WTC11 (cell line): Measurements from ENCODE around the gene POLA1. TPM values are rescaled to one million over a fixed set of nuclear protein-coding genes. Genes with fewer than 3 reads are reported as not detected.

Source experiments
- ATAC-seq: fragments of 200-7000 bp; cut with Tn5 transposase; 2 replicates; pipeline ENCODE4 v1.10.0; 2021; ENCODE audit warnings: mild to moderate bottlenecking, moderate library complexity
- CTCF ChIA-PET: fragments of 300-600 bp; sonication (Branson Sonifier 250); formaldehyde crosslinking; loops from one replicate; lab custom pipeline; 2021; ENCODE audit warnings: antibody characterized with exemption; lab: Charles Lee
- POLR2A ChIA-PET: fragments of 350-600 bp; sonication (Branson Sonifier 250); formaldehyde crosslinking; loops from one replicate; lab custom pipeline; 2021; ENCODE audit warnings: antibody characterized with exemption; lab: Charles Lee
- DNase-seq: peaks from one replicate; pipeline ENCODE4 v3.0.0; 2021; ENCODE audit warnings: low spot score
- H3K27ac Mint-ChIP-seq: 2 replicates; pipeline ENCODE4 v1.8.0; 2021; ENCODE audit warnings: mixed read lengths
- H3K27me3 Mint-ChIP-seq: 2 replicates; pipeline ENCODE4 v1.8.0; 2021; ENCODE audit warnings: low read depth, mild to moderate bottlenecking, moderate library complexity, mixed read lengths
- H3K36me3 Mint-ChIP-seq: 2 replicates; pipeline ENCODE4 v1.8.0; 2021; ENCODE audit warnings: mixed read lengths
- H3K4me1 Mint-ChIP-seq: 2 replicates; pipeline ENCODE4 v1.8.0; 2022; ENCODE audit warnings: mixed read lengths
- H3K4me3 Mint-ChIP-seq: 2 replicates; pipeline ENCODE4 v1.8.0; 2021; ENCODE audit warnings: mild to moderate bottlenecking, moderate library complexity, mixed read lengths
- H3K9me3 Mint-ChIP-seq: 2 replicates; pipeline ENCODE4 v1.8.0; 2021; ENCODE audit warnings: mixed read lengths
- ELF4 ChIP-seq: sonication (generic); formaldehyde crosslinking; IDR thresholded peaks from 2 replicates; pipeline ENCODE4 v1.8.1; 2022; ENCODE audit warnings: low read depth, mild to moderate bottlenecking, moderate library complexity, missing genetic modification reagents
- FOXP1 ChIP-seq: sonication (generic); formaldehyde crosslinking; IDR thresholded peaks from 2 replicates; pipeline ENCODE4 v1.8.0; 2022; ENCODE audit warnings: missing genetic modification reagents, mild to moderate bottlenecking, moderate library complexity, borderline replicate concordance
- GABPB1 ChIP-seq: sonication (generic); formaldehyde crosslinking; IDR thresholded peaks from 2 replicates; pipeline ENCODE4 v1.8.1; 2023; ENCODE audit warnings: mild to moderate bottlenecking, missing genetic modification reagents
- GRHL2 ChIP-seq: fragments of 250-450 bp; sonication (Bioruptor Pico); IDR thresholded peaks from 2 replicates; pipeline ENCODE4 v1.8.0; 2022; ENCODE audit warnings: mild to moderate bottlenecking, moderate library complexity; ENCODE audit not compliant: insufficient replicate concordance, severe bottlenecking
- GTF2I ChIP-seq: fragments of 250-450 bp; sonication (Bioruptor Pico); conservative IDR thresholded peaks from 2 replicates; pipeline ENCODE4 v1.4.0; 2021; ENCODE audit warnings: mild to moderate bottlenecking
- MXD4 ChIP-seq: fragments of 250-450 bp; sonication (Bioruptor Pico); IDR thresholded peaks from 2 replicates; pipeline ENCODE4 v1.8.0; 2021; ENCODE audit warnings: mild to moderate bottlenecking, moderate library complexity, borderline replicate concordance
- SP1 ChIP-seq: sonication (generic); formaldehyde crosslinking; conservative IDR thresholded peaks from 2 replicates; pipeline ENCODE4 v1.8.1; 2022; ENCODE audit warnings: missing genetic modification reagents
- ZNF138 ChIP-seq: sonication (generic); formaldehyde crosslinking; conservative IDR thresholded peaks from 2 replicates; pipeline ENCODE4 v1.8.1; 2022; ENCODE audit warnings: mild to moderate bottlenecking, moderate library complexity, missing genetic modification reagents
- ZNF219 ChIP-seq: sonication (generic); formaldehyde crosslinking; IDR thresholded peaks from 2 replicates; pipeline ENCODE4 v1.8.0; 2023; ENCODE audit warnings: missing genetic modification reagents, mild to moderate bottlenecking, borderline replicate concordance
- ZNF317 ChIP-seq: sonication (generic); formaldehyde crosslinking; IDR thresholded peaks from 2 replicates; pipeline ENCODE4 v1.8.1; 2023; ENCODE audit warnings: low read depth, mild to moderate bottlenecking, moderate library complexity, missing genetic modification reagents, borderline replicate concordance
- ZNF396 ChIP-seq: fragments of 250-450 bp; sonication (Bioruptor Pico); IDR thresholded peaks from 2 replicates; pipeline ENCODE4 v1.8.0; 2021; ENCODE audit warnings: mild to moderate bottlenecking, moderate library complexity, borderline replicate concordance
- ZNF416 ChIP-seq: fragments of 250-450 bp; sonication (Bioruptor Pico); IDR thresholded peaks from 2 replicates; pipeline ENCODE4 v1.9.0; 2021; ENCODE audit warnings: mild to moderate bottlenecking, inconsistent platforms
- ZNF671 ChIP-seq: fragments of 250-450 bp; sonication (Bioruptor Pico); IDR thresholded peaks from 2 replicates; pipeline ENCODE4 v1.8.0; 2021; ENCODE audit warnings: mild to moderate bottlenecking
- total RNA-seq: library from RNA; stranded (reverse); gene quantifications from 3 replicates; pipeline ENCODE4 v1.2.3, GENCODE V29; 2021
- TF ChIP-seq, protein P1 (sequence below): sonication (generic); formaldehyde crosslinking; conservative IDR thresholded peaks from 2 replicates; pipeline ENCODE4 v1.8.1; 2023; ENCODE audit warnings: mild to moderate bottlenecking, low read depth, missing genetic modification reagents, moderate library complexity
- TF ChIP-seq, protein P2 (sequence below): sonication (generic); formaldehyde crosslinking; IDR thresholded peaks from 2 replicates; pipeline ENCODE4 v1.8.0; 2022; ENCODE audit warnings: mild to moderate bottlenecking, missing genetic modification reagents
- TF ChIP-seq, protein P3 (sequence below): fragments of 250-450 bp; sonication (Bioruptor Pico); IDR thresholded peaks from 2 replicates; pipeline ENCODE4 v1.9.0; 2021; ENCODE audit warnings: mild to moderate bottlenecking, borderline replicate concordance
- TF ChIP-seq, protein P4 (sequence below): fragments of 250-450 bp; sonication (Bioruptor Pico); IDR thresholded peaks from 2 replicates; pipeline ENCODE4 v2.1.2; 2022; ENCODE audit warnings: mild to moderate bottlenecking, moderate library complexity
- TF ChIP-seq, protein P5 (sequence below): sonication (generic); formaldehyde crosslinking; IDR thresholded peaks from 2 replicates; pipeline ENCODE4 v1.8.0; 2022; ENCODE audit warnings: mild to moderate bottlenecking, missing genetic modification reagents
- TF ChIP-seq, protein P6 (sequence below): sonication (generic); formaldehyde crosslinking; IDR thresholded peaks from 2 replicates; pipeline ENCODE4 v1.8.1; 2022; ENCODE audit warnings: missing genetic modification reagents, borderline replicate concordance

POLA1 gene
- total RNA-seq, 1 experiment from 2014 or later = 29.9 TPM

DNA sequence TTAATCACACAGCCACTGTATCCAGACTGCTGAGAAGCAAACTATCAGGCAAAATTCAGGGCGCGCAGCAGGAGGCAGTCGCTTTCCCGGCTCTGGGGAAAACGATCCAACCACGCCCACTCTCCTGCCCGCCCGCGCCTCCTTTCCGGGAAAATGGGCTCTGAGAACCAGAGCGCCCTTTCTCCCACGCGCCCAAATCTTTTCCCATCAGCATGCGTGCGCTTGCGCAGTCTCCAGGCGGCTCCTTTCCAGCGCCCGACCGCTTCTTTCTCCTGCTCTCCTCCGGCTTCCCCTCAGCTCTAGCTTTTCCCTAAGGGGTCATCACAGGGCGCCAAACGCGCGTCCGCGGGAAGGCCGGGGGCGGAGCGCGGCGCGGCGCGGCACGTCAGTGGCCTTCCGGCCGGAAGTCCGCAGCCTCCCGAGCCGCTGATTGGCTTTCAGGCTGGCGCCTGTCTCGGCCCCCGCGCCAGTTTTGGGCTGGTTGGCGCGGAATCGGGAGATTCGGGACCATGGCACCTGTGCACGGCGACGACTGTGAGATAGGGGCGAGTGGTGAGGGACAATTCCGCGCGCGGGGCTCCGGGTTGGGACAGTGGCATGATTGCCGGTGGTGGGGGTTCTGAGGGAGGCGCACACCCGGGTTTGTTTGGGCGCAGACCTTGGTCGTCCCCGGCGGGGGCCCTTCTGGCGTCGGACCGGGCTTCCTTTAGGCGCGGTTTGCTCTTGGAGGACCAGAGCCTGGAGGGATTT is at the start of gene POLA1 (continued):
- peak; percentile 83 for TF ChIP-seq SP1 (CRISPR knock-in tag)
- no peak for TF ChIP-seq ZNF317 (CRISPR knock-in tag)
- no peak for TF ChIP-seq ZNF396 (CRISPR knock-in tag)
- no peak for TF ChIP-seq ZNF138 (CRISPR knock-in tag)
- TF ChIP-seq ELF4 (CRISPR knock-in tag) = no peak
- TF ChIP-seq, protein P1, sequence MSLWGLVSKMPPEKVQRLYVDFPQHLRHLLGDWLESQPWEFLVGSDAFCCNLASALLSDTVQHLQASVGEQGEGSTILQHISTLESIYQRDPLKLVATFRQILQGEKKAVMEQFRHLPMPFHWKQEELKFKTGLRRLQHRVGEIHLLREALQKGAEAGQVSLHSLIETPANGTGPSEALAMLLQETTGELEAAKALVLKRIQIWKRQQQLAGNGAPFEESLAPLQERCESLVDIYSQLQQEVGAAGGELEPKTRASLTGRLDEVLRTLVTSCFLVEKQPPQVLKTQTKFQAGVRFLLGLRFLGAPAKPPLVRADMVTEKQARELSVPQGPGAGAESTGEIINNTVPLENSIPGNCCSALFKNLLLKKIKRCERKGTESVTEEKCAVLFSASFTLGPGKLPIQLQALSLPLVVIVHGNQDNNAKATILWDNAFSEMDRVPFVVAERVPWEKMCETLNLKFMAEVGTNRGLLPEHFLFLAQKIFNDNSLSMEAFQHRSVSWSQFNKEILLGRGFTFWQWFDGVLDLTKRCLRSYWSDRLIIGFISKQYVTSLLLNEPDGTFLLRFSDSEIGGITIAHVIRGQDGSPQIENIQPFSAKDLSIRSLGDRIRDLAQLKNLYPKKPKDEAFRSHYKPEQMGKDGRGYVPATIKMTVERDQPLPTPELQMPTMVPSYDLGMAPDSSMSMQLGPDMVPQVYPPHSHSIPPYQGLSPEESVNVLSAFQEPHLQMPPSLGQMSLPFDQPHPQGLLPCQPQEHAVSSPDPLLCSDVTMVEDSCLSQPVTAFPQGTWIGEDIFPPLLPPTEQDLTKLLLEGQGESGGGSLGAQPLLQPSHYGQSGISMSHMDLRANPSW = no peak
- TF ChIP-seq GTF2I (CRISPR knock-in tag) = no peak
- TF ChIP-seq ZNF671 = no peak
- TF ChIP-seq MXD4 (CRISPR knock-in tag) = no peak
- TF ChIP-seq ZNF219 (CRISPR knock-in tag) = no peak

DNA sequence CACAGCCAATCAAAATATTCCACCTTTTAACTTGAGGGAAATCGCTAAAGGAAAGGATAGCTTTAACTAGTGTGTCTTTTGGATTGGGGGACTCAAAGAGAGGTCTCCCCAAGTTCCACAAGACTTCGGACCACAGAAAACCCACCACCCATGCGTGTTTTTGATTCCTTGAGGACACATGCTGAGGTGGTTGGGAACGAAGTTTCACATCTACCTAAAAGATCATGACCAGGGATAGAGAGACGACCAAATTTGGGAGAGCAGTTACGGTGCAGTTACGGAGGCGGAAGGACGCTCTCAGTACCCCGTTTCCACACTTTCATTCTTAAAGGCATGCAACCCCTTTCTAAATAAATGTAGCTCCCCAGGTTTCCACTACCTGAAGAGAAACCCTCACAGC is 47.7 kb upstream of the POLA1 start:
- DNase-seq = no peak
- no peaks in the 10 kb centered on the region for H3K9me3 Mint-ChIP-seq
- TF ChIP-seq, protein P2, sequence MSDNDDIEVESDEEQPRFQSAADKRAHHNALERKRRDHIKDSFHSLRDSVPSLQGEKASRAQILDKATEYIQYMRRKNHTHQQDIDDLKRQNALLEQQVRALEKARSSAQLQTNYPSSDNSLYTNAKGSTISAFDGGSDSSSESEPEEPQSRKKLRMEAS (CRISPR knock-in tag) = no peak
- TF ChIP-seq, protein P3, sequence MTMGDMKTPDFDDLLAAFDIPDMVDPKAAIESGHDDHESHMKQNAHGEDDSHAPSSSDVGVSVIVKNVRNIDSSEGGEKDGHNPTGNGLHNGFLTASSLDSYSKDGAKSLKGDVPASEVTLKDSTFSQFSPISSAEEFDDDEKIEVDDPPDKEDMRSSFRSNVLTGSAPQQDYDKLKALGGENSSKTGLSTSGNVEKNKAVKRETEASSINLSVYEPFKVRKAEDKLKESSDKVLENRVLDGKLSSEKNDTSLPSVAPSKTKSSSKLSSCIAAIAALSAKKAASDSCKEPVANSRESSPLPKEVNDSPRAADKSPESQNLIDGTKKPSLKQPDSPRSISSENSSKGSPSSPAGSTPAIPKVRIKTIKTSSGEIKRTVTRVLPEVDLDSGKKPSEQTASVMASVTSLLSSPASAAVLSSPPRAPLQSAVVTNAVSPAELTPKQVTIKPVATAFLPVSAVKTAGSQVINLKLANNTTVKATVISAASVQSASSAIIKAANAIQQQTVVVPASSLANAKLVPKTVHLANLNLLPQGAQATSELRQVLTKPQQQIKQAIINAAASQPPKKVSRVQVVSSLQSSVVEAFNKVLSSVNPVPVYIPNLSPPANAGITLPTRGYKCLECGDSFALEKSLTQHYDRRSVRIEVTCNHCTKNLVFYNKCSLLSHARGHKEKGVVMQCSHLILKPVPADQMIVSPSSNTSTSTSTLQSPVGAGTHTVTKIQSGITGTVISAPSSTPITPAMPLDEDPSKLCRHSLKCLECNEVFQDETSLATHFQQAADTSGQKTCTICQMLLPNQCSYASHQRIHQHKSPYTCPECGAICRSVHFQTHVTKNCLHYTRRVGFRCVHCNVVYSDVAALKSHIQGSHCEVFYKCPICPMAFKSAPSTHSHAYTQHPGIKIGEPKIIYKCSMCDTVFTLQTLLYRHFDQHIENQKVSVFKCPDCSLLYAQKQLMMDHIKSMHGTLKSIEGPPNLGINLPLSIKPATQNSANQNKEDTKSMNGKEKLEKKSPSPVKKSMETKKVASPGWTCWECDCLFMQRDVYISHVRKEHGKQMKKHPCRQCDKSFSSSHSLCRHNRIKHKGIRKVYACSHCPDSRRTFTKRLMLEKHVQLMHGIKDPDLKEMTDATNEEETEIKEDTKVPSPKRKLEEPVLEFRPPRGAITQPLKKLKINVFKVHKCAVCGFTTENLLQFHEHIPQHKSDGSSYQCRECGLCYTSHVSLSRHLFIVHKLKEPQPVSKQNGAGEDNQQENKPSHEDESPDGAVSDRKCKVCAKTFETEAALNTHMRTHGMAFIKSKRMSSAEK (CRISPR knock-in tag) = no peak
- TF ChIP-seq, protein P4, sequence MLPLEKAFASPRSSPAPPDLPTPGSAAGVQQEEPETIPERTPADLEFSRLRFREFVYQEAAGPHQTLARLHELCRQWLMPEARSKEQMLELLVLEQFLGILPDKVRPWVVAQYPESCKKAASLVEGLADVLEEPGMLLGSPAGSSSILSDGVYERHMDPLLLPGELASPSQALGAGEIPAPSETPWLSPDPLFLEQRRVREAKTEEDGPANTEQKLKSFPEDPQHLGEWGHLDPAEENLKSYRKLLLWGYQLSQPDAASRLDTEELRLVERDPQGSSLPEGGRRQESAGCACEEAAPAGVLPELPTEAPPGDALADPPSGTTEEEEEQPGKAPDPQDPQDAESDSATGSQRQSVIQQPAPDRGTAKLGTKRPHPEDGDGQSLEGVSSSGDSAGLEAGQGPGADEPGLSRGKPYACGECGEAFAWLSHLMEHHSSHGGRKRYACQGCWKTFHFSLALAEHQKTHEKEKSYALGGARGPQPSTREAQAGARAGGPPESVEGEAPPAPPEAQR = no peak
- TF ChIP-seq GRHL2 (CRISPR knock-in tag) = no peak
- no peak for TF ChIP-seq ZNF416 (CRISPR knock-in tag)
- no peak for TF ChIP-seq ZNF671
- TF ChIP-seq, protein P5, sequence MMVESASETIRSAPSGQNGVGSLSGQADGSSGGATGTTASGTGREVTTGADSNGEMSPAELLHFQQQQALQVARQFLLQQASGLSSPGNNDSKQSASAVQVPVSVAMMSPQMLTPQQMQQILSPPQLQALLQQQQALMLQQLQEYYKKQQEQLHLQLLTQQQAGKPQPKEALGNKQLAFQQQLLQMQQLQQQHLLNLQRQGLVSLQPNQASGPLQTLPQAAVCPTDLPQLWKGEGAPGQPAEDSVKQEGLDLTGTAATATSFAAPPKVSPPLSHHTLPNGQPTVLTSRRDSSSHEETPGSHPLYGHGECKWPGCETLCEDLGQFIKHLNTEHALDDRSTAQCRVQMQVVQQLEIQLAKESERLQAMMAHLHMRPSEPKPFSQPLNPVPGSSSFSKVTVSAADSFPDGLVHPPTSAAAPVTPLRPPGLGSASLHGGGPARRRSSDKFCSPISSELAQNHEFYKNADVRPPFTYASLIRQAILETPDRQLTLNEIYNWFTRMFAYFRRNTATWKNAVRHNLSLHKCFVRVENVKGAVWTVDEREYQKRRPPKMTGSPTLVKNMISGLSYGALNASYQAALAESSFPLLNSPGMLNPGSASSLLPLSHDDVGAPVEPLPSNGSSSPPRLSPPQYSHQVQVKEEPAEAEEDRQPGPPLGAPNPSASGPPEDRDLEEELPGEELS (CRISPR knock-in tag) = no peak
- no peak for TF ChIP-seq FOXP1
- TF ChIP-seq GABPB1 = no peak
- TF ChIP-seq, protein P6, sequence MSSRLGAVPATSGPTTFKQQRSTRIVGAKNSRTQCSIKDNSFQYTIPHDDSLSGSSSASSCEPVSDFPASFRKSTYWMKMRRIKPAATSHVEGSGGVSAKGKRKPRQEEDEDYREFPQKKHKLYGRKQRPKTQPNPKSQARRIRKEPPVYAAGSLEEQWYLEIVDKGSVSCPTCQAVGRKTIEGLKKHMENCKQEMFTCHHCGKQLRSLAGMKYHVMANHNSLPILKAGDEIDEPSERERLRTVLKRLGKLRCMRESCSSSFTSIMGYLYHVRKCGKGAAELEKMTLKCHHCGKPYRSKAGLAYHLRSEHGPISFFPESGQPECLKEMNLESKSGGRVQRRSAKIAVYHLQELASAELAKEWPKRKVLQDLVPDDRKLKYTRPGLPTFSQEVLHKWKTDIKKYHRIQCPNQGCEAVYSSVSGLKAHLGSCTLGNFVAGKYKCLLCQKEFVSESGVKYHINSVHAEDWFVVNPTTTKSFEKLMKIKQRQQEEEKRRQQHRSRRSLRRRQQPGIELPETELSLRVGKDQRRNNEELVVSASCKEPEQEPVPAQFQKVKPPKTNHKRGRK = no peak
- no peak for TF ChIP-seq ELF4 (CRISPR knock-in tag)

More for the DNA sequence above, 47.7 kb upstream of the POLA1 start:
- ChIA-PET CTCF (interaction anchor here (1.6 to 1.7 kb wide), 2 partner anchors 10 to 250 kb away, joined by 3 to 4 read pairs; no protein-coding TSS in a partner anchor), POLR2A (interaction anchor here (0.6 kb wide), 1 partner anchor 10 kb away, joined by 3 read pairs; no protein-coding TSS in a partner anchor)
- peak overlapping the region; percentile 99 for H3K27ac Mint-ChIP-seq
- H3K36me3 Mint-ChIP-seq = no peaks in the 10 kb centered on the region; the same call in 1 of the 2 replicates
- H3K4me3 Mint-ChIP-seq = peak overlapping the region; percentile 90
- no peaks in the 10 kb centered on the region for H3K27me3 Mint-ChIP-seq
- peaks cover 42% of the 10 kb centered on the region for H3K4me1 Mint-ChIP-seq
- ATAC-seq = no peak
